OCI-LY1 (cell line): ENCODE data around the gene KRCC1.

Experiments
- EZH2 ChIP-seq: fragments of 200-600 bp; sonication (generic), shearing (Covaris generic); IDR thresholded peaks from 2 replicates; pipeline ENCODE4 v1.8.0; 2017; ENCODE audit warnings: borderline replicate concordance, mixed run types, mild to moderate bottlenecking, antibody characterized with exemption, low read length, moderate library complexity, mixed read lengths
- TF ChIP-seq, protein P1 (sequence below): fragments of 200-600 bp; sonication (generic), shearing (Covaris generic); IDR thresholded peaks from 2 replicates; pipeline ENCODE4 v1.5.1; 2017; ENCODE audit warnings: mild to moderate bottlenecking, antibody characterized with exemption, low read length, moderate library complexity, mixed read lengths

DNA sequence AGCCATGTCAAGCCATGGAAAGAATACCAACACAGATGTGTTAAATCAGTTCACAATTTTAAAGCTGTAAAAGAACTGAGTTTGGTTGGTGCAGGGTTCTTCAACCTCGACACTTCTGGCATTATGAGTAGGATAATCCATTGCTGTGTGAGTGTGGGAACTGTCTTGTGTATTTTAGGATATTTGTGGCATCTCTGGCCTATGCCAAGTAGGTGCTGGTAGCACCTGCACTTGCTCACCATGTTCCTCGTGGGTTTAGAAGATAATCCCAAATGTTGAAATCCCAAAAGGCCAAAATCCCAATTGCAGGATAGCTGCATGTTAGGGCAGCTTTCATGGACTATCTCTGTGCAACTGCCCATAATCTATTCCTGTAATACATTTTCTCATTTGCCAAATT, 3.8 kb downstream of the KRCC1 start:
- TF ChIP-seq, protein P1, sequence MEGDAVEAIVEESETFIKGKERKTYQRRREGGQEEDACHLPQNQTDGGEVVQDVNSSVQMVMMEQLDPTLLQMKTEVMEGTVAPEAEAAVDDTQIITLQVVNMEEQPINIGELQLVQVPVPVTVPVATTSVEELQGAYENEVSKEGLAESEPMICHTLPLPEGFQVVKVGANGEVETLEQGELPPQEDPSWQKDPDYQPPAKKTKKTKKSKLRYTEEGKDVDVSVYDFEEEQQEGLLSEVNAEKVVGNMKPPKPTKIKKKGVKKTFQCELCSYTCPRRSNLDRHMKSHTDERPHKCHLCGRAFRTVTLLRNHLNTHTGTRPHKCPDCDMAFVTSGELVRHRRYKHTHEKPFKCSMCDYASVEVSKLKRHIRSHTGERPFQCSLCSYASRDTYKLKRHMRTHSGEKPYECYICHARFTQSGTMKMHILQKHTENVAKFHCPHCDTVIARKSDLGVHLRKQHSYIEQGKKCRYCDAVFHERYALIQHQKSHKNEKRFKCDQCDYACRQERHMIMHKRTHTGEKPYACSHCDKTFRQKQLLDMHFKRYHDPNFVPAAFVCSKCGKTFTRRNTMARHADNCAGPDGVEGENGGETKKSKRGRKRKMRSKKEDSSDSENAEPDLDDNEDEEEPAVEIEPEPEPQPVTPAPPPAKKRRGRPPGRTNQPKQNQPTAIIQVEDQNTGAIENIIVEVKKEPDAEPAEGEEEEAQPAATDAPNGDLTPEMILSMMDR: no peak
- no peak for TF ChIP-seq EZH2
